HFF-Myc (cell line): ENCODE measurements around the gene TBX18.

Experiments used
- DNase-seq: peaks from one replicate; pipeline ENCODE4 v3.0.0-alpha.2; 2011; ENCODE audit warnings: low read depth; ENCODE audit errors: extremely low read depth
- H3K4me3 ChIP-seq: replicated peaks from 2 replicates; pipeline ENCODE4 v1.5.1; 2011; ENCODE audit warnings: low read depth, mild to moderate bottlenecking, control low read depth, low read length
- TF ChIP-seq, protein P1 (sequence below): IDR thresholded peaks from 2 replicates; pipeline ENCODE4 v1.5.1; 2012; ENCODE audit warnings: mild to moderate bottlenecking, low read depth, low read length, control low read depth; ENCODE audit errors: missing control alignments

TBX18 gene

DNA sequence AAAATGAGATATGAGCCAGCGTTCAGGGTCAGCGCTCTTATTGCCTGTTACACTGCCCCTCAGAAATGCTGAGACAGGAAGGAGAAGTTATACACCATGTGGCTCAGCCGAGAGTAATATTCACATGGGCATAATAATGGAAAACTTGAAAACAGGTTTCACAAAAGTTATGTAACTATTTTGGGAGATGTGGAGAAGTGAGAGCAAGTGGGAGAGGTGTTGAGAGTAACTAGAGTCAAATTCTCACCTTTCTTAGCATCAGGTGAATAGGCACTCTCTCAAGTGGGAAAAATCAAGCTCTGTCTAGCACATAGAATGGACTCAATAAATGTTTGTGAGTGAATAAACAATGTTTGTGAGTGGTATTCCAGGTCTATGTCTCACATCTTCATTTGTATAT is 94.5 kb downstream of the TBX18 start:
- no peak for DNase-seq
- H3K4me3 ChIP-seq, result no peak overlapping the region
- TF ChIP-seq, protein P1, sequence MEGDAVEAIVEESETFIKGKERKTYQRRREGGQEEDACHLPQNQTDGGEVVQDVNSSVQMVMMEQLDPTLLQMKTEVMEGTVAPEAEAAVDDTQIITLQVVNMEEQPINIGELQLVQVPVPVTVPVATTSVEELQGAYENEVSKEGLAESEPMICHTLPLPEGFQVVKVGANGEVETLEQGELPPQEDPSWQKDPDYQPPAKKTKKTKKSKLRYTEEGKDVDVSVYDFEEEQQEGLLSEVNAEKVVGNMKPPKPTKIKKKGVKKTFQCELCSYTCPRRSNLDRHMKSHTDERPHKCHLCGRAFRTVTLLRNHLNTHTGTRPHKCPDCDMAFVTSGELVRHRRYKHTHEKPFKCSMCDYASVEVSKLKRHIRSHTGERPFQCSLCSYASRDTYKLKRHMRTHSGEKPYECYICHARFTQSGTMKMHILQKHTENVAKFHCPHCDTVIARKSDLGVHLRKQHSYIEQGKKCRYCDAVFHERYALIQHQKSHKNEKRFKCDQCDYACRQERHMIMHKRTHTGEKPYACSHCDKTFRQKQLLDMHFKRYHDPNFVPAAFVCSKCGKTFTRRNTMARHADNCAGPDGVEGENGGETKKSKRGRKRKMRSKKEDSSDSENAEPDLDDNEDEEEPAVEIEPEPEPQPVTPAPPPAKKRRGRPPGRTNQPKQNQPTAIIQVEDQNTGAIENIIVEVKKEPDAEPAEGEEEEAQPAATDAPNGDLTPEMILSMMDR, result no peak

DNA sequence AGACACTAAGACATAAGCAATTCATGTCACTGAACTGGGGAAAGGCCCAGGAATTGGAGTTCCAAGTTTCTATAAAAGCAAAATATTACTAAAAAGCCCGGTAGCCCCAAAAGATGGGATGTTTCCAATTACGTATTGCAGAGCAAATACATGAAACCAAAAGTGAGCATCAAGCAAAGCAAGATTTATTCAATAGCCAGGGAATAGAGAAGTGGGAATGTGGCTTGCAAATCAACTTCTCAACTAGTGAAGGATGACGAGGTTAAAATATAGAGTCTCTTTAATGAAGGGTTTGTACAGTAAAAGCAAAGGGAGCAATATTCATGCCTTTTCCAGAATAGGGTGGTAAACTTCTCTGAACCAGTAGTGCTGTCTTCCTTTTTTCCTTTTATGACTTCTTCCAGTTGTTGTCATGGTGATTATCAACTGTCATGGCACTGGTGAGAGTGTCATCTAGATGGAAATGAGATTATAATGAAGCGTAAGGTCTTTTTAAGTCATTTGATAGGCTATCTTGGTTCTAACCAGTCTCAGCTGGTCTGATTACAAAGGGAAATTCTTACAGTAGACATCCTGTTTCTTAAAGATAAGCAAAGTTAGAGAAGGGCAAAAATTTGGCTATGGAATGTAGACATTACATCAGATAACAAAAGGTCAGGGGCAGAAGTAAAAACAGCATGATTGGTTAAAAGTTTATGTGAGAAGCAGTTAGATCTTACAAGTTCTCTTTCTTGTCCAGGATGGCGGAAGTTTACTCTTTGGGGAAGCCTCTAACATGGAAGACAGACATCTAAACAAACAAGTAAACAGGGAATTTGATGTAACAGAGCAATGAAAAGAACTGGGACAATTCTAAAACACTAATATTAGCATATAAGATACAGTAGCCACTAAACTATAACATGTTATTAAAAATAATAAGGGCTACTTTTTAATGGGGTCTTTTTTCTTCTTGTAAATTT is 96.9 kb downstream of the TBX18 start:
- TF ChIP-seq, protein P1, result no peak
- DNase-seq, result no peak
- H3K4me3 ChIP-seq, result no peak overlapping the region

DNA sequence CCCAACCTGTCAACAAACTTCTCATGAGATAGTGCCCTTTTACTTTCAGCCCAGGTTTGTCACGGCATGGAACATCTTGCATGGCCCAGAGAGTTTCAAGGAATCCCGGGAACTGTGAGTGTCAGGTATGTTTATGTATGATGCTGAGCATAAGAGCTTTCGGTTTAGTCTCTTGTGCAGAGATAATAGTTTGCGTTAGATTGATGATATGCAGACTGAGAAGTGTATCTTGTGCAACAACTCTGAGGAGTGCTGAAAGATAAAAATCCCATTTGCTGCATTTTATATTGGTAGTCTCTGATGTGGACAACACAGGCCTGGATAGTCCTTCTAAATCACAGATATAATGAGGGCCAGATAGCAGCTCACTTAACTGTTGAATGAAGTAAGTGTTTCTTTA is 99.0 kb downstream of the TBX18 start:
- no peak for DNase-seq
- TF ChIP-seq, protein P1, result no peak
- no peak overlapping the region for H3K4me3 ChIP-seq

DNA sequence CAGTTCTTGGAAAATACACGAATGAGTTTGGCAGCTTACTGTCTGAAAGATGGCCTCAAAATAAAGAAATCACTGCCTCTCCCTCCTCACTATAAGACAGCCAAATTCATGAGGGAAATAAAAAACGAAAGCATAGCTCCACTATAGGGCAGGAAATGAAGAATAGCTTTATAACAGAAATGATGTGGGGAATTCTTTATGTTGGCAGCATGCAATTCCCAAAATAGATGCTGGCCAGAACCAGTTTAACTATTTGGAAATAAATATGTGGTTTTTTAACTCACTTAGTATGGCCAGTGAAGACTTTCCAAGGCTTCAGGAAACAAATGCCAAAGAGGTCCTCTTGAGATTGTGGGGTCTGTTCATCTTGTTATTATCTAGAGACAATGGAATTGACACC is 100.5 kb downstream of the TBX18 start:
- DNase-seq, result no peak
- no peak overlapping the region for H3K4me3 ChIP-seq
- TF ChIP-seq, protein P1, result no peak

DNA sequence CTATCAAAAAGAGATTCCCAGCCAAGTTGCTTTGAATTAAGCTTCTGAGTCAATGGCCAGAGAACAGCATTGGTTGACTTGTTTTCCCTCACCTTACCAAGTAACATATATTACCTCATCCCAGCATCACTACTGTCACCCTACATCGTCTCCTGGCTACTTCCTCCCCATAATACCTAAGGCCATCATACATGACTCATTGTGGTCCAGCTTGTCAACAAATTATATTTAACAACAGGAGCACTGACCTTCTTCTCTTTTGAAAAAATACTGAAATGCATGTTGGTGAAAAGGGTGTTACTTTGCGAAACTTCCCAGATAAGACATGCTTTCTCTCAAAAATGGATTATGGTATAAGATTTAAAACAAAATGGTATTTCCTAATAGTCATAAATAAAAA is 106.9 kb downstream of the TBX18 start:
- DNase-seq, result no peak
- H3K4me3 ChIP-seq, result no peak overlapping the region
- TF ChIP-seq, protein P1, result no peak

DNA sequence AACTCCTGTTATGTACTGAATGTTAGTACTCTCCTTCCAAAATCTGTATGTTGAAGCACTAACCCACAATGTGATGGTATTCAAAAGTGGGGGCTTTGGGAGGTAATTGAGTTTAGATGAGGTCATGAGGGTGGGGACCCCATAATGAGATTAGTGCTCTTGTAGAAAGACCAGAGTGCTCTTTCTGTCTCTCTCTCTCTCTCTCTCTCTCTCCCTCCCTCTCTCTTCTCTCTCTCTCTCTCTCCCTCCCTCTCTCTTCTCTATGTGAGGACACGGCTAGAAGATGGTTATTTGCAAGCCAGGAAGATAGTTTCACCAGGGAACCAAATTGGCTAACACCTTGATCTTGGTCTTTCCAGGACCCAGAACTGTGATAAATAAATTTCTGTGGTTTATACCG is 107.4 kb downstream of the TBX18 start:
- TF ChIP-seq, protein P1, result no peak
- no peak overlapping the region for H3K4me3 ChIP-seq
- no peak for DNase-seq
